GM21619 (cell line): ENCODE results near the gene C15orf39.
A peak's percentile ranks its signal among the peaks of the same experiment; 100 is the strongest.

ENCODE experiments used
- ATAC-seq: cut with Tn5 transposase; IDR thresholded peaks from one replicate; pipeline ENCODE4 v1.9.1; 2021; ENCODE audit not compliant: unreplicated experiment

Gene C15orf39

DNA sequence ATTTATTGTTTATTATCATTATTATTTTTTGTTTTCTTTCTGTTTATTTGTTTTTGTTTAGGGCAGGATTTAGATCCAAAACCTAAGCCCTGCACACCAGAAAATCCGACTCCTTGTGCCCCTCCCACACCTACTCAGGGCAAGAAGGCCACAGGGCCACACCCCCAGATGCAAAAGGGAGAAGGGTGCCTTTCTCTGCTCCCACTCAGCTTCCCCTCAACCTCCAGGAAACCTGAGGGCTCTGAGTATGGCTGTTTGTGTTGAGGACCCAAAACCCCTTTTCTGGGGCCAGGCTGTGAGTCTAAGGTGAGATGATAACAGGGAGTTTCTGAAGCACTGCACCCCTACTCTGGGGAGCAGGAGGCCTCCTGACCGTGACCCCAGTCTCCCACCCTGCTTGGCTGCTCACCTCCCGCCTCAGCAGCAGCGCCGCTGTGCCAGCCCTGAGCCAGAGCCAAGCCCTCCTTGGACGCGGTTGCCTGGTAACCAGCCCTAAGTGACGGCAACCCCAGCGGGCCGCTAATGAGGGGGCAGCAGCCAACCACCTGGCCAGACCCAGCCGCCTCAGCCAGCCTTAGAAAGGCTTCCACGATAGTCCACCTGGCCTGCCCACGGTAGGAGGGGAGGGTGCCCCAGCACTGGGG lies 6.4 kb upstream of the C15orf39 start:
- no peak for ATAC-seq

DNA sequence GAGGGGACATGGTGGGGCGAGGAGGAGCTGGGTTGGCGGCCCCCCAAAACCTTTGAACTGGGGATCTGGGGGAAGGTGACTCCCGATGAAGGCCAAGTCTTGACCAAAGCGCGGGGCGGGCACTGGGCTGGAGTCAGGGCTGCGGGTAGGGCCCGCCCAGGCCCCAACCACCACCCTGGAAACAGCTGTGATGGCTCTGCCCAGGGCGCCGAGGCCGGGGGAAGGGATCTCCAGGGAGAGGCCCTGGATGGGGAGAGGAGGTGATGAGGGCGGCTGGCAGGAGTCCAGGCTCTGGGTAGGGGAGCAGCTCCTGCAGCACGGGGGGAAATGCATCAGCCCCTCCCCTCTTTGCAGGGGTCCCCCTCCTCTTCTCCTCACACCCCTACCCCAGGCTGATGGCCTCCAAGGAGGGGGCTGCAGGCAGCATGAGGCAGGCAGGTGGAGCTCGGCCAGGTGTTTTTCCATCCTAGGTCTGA lies 5.9 kb upstream of the C15orf39 start:
- no peak for ATAC-seq

DNA sequence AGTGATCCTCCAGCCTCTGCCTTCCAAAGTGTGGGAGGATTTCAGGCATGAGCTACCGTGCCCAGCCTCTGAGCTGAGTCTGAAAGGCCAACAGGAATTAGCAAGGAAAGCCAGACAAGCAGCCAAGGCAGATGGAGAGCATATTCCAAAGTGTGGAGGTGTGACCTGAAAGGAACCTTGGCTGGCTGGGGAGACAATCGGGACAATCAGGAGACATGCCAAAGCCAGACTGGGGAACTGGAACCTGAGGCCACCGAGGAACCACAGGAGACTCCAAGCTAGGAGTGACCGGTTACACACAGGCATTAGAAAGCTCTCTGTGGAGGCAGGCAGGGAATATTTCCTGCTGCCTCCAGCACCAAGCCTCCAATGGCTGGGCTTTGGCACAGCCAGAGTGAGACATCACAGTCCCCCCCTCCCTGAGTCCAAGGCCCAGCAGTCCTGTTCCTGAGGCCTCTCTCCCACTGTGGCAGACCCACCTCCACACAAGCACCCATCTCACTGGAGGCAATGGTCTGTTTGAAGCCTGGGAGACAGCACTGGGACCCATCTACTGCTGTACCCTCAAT lies 4.5 kb upstream of the C15orf39 start:
- no peak for ATAC-seq

DNA sequence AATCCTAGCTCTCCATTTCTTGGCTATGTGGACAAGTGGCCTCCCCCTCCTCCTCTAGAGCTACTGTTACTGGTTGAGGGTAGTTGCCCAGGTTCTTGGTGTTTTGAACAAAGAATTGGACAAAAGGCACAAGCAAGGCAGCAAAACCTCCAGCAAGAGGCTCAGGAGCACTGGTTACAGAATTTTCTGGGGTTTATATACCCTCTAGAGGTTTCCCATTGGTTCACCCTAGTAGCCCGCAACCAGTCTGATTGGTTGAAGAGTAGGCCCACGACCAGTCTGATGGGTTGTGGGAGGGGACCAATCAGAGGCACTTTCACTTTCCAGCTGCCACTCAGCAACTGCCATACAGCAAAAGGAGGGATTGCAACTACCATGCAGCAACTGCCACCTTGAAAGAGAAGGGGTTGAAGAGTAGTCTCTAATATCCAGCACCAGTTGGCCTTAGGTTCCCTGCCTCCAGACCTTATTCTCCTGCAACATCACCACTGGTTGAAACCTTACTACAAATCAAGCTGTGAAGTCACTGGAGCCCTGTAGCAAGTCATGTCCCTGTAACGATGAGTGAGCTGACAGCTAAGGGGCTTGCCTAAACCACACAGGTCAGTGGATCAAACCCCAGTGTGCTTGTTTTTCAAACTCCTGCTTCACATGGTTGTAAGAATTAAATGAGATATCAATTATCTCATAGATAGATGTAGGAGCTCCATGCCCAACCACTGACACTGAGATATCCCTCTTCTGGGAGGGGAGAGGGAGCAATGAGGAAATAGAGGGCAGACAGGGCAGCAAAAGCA lies 2.9 kb upstream of the C15orf39 start:
- ATAC-seq = no peak

DNA sequence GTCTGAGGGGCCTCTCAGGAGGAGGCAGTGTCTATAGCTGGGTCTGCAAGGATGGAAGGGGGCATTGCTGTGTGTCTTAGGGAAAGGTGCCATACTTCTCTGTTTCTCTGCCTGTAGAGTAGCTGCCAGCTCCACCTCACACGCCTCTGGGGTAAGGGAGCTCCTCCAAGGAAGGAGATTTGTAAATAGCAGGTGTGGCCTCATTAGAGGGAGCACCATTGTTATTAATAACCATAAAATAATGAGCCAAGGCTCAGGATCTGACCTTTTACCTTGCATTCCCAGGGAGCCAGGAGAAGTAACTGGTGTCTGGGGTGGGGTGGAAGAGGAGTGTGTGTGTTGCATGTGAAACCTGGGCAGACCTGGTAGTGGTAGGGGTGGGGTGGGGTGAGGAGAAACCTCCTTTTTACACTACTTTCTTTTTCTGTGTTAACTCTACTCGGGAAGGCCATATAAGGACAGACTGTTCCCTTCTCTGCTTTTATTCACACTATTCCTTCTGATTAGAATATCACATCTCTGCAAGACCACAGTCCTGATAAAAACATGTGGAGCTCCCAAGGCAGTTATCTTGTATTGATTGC lies 2.2 kb upstream of the C15orf39 start:
- ATAC-seq = no peak

DNA sequence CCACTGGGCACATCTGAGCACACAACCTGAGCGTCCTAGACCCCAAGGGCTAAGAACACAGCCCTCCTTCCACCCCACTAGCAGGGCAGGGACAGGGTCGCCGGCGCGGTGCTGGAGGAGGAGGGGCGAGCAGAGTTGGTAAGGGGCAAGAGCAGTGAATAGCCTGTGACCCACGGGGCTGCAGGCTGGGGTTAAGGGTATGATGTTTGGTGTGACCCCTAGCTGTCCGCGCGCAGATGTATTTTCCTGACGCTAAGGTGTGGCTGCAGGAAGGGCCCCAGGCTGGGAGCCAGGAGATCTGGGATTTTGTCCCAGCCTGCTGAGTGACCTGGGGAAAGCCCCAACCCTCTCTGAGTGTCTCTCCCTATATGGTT lies 1.3 kb upstream of the C15orf39 start:
- ATAC-seq = no peak

DNA sequence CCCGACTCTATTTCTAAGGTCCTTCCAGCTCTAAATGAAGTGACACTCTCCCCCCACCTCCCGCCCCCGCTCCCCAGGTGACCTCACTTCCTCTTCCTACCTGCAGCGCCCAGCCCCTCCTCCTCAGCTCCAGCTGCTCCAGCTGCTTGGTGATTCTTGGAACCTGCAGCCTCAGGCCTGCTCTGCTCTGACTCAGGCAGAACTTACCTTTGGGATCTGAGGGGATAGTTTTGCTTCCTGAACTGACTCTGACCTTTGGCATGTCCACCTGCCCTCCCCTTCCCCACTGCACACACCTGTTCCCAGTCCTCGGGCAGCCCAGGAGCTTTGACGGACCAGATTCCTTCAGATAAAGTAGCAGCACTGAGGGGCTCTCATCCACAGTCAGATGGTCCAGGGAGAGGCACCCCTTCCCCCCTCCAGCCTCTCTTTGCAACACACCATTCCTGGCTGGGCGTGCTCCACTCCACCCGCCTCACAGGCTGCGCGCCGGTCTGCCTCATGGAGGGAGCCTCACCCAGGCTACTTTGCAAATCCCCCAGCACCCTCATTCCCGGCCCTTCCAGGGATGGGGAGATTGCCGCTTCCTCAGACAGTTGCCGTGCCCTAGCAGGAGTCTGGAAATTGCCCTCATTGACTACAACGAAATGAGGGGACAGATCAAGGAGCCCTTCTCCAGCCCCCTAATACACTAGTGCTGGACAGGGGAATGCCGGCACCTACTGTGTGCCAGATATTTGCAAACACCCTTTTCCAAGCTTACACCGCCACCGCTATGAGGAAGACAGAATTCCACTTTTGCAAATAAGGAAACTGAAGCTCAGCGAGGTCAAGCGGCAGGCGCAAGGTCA lies 692 bp upstream of the C15orf39 start:
- ATAC-seq = no peak

DNA sequence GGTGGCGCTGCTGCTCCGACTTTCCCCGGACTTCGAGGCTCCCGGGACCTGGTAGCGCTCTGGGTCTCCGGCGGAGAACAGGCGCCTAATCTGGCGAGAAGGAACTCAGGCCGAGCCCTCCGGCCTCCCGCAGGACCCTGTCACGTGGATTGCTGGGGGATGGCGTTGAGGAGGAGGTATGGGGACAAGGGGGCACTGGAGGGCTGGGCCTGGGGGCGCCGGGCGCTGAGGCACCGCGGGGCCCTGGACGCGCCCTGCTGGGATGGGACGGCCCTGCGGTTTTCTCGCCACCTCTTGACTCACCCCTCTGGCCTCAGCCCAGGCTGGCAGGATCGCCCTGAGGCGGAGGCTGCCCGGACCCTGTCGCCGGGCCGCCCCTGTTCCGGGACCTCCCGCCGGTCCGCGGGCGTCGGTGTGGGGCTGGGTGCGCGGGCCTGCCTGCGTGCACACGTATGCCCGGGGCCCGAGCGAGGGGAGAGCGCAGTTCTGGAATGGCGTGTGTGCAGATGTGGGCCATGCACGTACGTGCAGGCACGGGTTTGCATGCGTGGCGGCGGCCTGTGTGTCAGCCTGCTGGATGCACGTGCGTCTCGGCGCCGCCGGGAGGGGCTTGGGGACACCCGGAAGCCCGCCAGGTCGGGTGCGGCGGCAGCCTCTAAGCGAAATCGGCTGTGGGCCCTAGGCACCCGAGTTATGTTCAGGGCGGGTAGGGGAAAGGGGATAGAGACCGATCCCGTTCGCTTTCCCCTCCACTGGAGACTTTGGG lies 752 bp downstream of the C15orf39 start:
- peak; percentile 31 for ATAC-seq

DNA sequence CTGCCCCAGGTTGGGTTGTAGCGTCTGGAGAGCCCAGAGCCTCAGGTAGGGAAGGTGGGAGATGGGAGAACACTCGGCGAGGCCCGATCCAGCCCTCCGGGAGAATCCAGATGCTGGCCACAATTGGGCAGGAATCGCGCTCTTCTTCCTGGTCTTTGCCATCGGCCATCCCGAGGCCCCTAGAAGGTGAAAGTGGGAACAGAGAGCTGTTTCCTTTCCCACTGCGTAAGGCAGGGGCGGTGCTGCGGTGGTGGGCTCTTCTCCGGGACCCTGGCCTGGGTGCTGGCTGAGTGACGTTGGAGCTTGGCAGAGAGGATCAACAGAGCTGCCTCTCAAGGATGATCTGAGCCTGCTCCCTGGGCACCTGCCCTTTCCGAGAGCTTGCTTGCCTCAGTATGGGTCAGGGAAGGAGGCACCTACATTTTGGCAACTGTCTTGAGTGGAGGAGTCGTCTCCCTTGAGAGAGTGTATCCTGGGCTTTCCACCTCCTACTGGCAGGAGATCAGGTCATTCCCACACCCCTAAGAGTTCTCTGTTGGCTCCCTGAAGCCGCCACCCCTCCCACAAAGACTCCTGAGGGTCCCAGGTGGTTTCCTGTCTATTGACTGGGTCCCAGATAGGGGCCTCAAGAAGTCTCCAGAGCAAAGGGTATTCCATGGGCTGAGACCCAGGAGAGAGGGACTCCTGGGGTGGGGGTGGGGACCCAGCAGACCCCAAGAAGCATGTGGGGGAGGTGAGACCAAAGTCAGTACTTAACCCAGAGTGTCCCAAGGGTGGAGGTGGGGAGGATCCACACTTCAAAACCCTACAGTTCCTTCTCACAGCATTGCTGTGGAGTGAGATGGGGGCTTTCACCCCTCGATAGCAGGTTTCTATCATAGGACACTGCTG lies 1.6 kb downstream of the C15orf39 start:
- no peak for ATAC-seq

DNA sequence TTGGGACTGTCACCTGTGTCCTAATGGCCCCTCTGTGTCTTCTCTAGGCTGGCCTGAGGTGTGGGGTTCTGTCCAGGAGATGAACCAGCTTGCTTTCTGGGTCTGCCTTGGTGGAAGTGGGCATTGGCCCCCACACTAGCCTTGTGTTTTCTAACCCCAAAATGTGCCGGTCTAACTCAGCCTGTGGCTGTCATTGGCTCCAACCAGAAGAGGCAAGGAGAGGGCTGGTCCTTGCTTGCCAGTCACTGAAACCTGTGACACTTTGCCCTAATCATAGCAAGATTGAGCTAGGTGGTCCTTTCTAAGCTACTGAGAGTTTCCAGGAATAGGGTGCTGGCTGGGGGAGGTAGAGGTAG lies 2.2 kb downstream of the C15orf39 start:
- ATAC-seq = no peak

DNA sequence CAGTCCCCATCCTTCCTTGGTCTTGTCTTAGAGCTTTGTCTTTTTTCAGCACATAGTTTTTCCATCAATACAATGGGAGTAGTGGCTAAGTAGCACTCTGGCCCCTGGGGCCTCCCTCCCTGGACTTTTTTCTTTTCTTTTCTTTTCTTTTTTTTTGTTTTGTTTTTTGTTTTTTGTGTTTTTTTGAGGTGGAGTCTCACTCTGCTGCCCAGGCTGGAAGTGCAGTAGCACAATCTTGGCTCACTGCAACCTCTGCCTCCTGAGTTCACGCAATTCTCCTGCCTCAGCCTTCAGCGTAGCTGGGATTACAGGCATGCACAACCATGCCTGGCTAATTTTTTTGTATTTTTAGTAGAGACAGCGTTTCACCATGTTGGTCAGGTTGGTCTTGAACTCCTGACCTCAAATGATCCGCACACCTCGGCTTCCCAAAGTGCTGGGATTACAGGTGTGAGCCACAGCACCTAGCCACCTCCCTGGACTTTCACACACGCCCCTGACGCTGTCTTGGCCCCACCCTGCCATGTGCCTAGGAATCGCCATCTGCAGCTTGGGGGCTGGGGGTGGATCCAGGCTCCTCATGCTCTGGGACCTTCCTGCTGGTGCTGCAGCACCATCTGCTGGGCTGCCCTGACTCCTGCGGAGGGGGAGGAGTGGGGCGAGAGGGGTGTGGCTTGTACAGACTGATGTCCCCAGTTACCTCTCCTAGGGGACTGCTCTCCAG lies 2.8 kb downstream of the C15orf39 start:
- peak; percentile 33 for ATAC-seq

DNA sequence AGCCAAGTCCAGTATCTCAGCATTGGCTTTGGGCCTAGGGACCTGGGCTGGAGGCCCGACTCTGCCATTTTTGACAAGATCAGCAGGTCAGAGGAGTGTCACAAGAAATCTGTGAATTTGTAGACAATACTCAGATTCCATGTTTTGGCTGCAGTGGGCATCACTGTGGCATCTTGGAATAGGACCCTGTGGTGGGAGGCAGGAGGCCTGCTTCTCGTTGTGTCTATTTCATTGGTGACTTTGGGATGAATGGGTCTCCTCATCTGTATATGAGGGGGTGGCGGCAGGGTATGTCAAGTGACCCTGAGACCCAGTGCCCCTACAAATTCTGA lies 3.3 kb downstream of the C15orf39 start:
- no peak for ATAC-seq

DNA sequence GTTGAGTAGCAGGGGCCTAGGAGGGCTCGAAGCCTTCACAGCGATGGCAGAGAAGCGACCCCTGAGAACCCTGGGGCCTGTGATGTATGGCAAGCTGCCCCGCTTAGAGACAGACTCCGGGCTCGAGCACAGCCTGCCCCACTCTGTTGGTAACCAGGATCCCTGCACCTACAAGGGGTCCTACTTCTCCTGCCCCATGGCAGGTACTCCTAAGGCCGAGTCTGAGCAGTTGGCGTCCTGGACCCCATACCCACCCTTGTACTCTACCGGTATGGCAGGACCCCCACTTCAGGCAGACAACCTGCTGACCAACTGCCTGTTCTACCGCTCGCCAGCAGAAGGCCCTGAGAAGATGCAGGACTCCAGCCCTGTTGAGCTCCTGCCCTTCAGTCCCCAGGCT lies 4.3 kb downstream of the C15orf39 start:
- ATAC-seq = no peak

DNA sequence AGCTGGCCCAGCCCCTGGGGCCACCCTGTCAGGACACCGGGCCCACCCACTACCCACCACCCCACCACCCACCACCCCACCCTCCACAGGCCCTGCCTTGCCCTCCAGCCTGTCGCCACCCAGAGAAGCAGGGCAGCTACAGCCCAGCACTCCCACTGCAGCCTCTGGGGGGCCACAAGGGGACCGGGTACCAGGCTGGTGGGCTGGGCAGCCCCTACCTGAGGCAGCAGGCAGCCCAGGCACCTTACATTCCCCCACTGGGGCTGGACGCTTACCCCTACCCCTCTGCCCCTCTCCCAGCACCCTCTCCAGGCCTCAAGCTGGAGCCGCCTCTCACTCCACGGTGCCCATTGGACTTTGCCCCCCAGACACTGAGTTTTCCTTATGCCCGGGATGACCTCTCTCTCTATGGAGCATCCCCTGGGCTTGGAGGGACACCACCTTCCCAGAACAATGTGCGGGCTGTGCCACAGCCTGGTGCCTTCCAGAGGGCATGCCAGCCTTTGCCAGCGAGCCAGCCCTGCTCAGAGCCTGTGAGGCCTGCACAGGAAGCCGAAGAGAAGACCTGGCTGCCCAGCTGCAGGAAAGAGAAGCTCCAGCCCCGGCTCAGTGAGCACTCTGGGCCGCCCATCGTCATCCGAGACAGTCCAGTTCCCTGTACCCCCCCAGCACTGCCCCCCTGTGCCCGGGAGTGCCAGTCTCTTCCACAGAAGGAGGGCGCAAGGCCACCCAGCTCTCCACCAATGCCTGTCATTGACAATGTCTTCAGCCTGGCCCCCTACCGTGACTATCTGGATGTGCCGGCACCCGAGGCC lies 5.3 kb downstream of the C15orf39 start:
- no peak for ATAC-seq

DNA sequence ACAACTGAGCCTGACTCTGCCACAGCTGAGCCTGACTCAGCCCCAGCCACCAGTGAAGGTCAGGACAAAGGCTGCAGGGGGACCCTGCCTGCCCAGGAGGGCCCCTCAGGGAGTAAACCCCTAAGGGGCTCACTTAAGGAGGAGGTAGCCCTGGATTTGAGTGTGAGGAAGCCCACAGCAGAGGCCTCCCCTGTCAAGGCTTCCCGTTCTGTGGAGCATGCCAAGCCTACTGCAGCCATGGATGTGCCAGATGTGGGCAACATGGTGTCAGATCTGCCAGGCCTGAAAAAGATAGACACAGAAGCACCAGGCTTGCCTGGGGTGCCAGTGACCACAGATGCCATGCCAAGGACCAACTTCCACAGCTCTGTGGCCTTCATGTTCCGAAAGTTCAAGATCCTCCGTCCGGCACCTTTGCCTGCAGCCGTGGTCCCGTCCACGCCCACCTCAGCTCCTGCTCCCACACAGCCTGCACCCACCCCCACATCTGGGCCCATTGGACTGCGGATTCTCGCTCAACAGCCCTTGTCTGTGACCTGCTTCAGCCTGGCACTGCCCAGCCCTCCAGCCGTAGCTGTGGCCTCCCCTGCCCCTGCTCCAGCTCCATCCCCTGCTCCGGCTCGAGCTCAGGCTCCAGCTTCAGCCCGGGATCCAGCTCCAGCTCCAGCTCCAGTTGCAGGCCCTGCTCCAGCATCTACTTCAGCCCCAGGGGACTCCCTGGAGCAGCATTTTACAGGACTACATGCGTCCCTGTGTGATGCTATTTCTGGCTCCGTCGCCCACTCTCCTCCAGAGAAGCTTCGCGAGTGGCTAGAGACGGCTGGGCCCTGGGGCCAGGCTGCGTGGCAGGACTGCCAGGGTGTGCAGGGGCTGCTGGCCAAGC lies 6.2 kb downstream of the C15orf39 start:
- no peak for ATAC-seq

DNA sequence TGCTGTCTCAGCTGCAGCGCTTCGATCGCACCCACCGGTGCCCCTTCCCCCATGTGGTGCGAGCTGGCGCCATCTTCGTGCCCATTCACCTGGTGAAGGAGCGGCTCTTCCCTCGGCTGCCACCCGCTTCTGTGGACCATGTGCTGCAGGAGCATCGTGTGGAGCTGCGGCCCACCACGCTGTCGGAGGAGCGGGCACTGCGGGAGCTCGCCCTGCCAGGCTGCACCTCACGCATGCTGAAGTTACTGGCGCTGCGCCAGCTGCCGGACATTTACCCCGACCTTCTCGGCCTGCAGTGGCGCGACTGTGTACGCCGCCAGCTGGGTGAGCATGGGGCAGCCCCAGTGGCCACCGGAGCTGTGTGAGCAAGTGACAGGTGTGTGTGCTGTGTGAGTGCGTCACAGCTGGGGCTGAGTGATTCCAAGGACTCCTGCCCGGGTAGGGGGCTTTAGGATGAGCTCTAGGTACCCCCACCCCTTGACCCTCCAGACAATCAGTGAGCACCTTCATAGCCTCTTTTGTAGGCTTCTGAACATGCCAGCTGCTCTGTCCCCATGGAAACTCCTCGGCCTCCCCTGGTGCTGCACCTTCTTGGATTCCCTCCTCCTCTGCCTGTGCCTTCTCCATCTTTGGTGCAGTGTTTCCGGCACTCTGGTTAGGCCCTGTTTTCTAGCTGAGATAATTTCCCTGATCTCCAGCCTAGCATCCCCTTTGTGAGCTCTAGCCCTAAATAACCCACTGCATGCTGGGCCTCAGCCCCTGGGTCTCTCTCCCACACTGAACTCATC lies 7.0 kb downstream of the C15orf39 start:
- no peak for ATAC-seq
